ENCODE data around the gene C2. TPM values are rescaled to one million over a fixed set of nuclear protein-coding genes. Genes with fewer than 3 reads are reported as not detected.
A peak's percentile ranks its signal among the peaks of the same experiment; 100 is the strongest.

The C2 gene
- polyA plus RNA-seq, 1 of the 3 experiments (the other 2 are of a cell fraction) = 0.43 TPM

GRCh38 chr6:31911826-31912585, 15.5 kb upstream of the C2 start:
- Histone ChIP-seq H3K4me1 (ENCODE audit: control insufficient read depth in 1 of 2, insufficient read depth in 2 of 2, low read depth in 1 of 2, low read length in 1 of 2) (0 out of 4 replicates have a peak, but pooled peaks cover 0 to 4% of the 10 kb centered on the region in 2 experiments), H3K27ac (ENCODE audit: low read depth in 2 of 2, low read length in 1 of 2) (peak overlapping the region in 1 of 2 experiments; percentile 81; a peak in 2 of 4 replicates), H4K20me1 (ENCODE audit: insufficient read depth) (no peaks in the 10 kb centered on the region), H3K9me3 (no peaks in the 10 kb centered on the region), H3K79me2 (ENCODE audit: insufficient read depth) (no peaks in the 10 kb centered on the region), H3K4me3 (ENCODE audit: low read depth in 2 of 2, low read length in 1 of 2) (no peak overlapping the region), H3K27me3 (ENCODE audit: insufficient read depth) (no peaks in the 10 kb centered on the region), H2AFZ (ENCODE audit: low read depth) (no peak overlapping the region), H3K36me3 (replicated peaks in 1 of 2; ENCODE audit: control insufficient read depth in 1 of 2, insufficient read depth in 2 of 2, low read length in 1 of 2) (no peaks in the 10 kb centered on the region), H3K9me2 (no peaks in the 10 kb centered on the region), H3K4me2 (no peak overlapping the region), H3K9ac (no peak overlapping the region), H3F3A (replicated peaks; ENCODE audit: insufficient read depth) (peaks cover 25% of the 10 kb centered on the region)
- CTCF ChIA-PET = no interaction called here
- no peak for DNase-seq
- WGBS (ENCODE audit: low lambda C conversion rate) = 85% methylated on average over 11 of the region's 11 CpGs
- POLR2A ChIA-PET = no interaction called here
- no peak for TF ChIP-seq TAF1 (IDR thresholded peaks at IDR 0.05; ENCODE audit: borderline replicate concordance, low read depth, low read length)
- no peak for TF ChIP-seq NRF1 (IDR thresholded peaks at IDR 0.05; ENCODE audit: low read depth, low read length)

GRCh38 chr6:31915351-31915750, 12.2 kb upstream of the C2 start:
- Histone ChIP-seq H3K9me3 (no peaks in the 10 kb centered on the region), H2AFZ (ENCODE audit: low read depth) (no peak overlapping the region), H3K4me1 (ENCODE audit: control insufficient read depth in 1 of 2, insufficient read depth in 2 of 2, low read depth in 1 of 2, low read length in 1 of 2) (0 out of 4 replicates have a peak, but pooled peaks cover 0 to under 1% of the 10 kb centered on the region in 2 experiments), H3F3A (replicated peaks; ENCODE audit: insufficient read depth) (peaks cover 13% of the 10 kb centered on the region), H3K27ac (ENCODE audit: low read depth in 2 of 2, low read length in 1 of 2) (no peak overlapping the region), H3K36me3 (replicated peaks in 1 of 2; ENCODE audit: control insufficient read depth in 1 of 2, insufficient read depth in 2 of 2, low read length in 1 of 2) (no peaks in the 10 kb centered on the region), H3K27me3 (ENCODE audit: insufficient read depth) (no peaks in the 10 kb centered on the region), H3K9ac (no peak overlapping the region), H3K4me2 (no peak overlapping the region), H3K4me3 (ENCODE audit: low read depth in 2 of 2, low read length in 1 of 2) (no peak overlapping the region), H3K79me2 (ENCODE audit: insufficient read depth) (no peaks in the 10 kb centered on the region), H3K9me2 (no peaks in the 10 kb centered on the region), H4K20me1 (ENCODE audit: insufficient read depth) (no peaks in the 10 kb centered on the region)
- CTCF ChIA-PET = interaction anchor here (1.6 kb wide), 1 partner anchor 13 kb away, joined by 3 read pairs; the partner anchor contains the start of gene ZBTB12
- TF ChIP-seq MEF2A (IDR thresholded peaks at IDR 0.05; ENCODE audit: borderline replicate concordance, low read depth) (no peak), SMC3 (IDR thresholded peaks at IDR 0.05; ENCODE audit: low read depth, low read length) (no peak), EP300 (IDR thresholded peaks at IDR 0.05; ENCODE audit: borderline replicate concordance in 1 of 2, low read depth in 1 of 2, low read length in 1 of 2) (no peak), TCF12 (IDR thresholded peaks at IDR 0.05) (no peak), FOXJ3 (CRISPR knock-in tag; IDR thresholded peaks at IDR 0.05) (no peak), ELF1 (IDR thresholded peaks at IDR 0.05) (no peak), REST (IDR thresholded peaks at IDR 0.05; ENCODE audit: low read depth, low read length) (no peak)
- TF ChIP-seq, protein P1, sequence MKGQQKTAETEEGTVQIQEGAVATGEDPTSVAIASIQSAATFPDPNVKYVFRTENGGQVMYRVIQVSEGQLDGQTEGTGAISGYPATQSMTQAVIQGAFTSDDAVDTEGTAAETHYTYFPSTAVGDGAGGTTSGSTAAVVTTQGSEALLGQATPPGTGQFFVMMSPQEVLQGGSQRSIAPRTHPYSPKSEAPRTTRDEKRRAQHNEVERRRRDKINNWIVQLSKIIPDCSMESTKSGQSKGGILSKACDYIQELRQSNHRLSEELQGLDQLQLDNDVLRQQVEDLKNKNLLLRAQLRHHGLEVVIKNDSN (IDR thresholded peaks at IDR 0.05; ENCODE audit: borderline replicate concordance, low read depth) = no peak
- TF ChIP-seq, protein P2, sequence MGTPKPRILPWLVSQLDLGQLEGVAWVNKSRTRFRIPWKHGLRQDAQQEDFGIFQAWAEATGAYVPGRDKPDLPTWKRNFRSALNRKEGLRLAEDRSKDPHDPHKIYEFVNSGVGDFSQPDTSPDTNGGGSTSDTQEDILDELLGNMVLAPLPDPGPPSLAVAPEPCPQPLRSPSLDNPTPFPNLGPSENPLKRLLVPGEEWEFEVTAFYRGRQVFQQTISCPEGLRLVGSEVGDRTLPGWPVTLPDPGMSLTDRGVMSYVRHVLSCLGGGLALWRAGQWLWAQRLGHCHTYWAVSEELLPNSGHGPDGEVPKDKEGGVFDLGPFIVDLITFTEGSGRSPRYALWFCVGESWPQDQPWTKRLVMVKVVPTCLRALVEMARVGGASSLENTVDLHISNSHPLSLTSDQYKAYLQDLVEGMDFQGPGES (IDR thresholded peaks at IDR 0.05; ENCODE audit: low read depth, low read length) = no peak
- DNase-seq = no peak
- POLR2A ChIA-PET = no interaction called here

All from SK-N-SH (cell line).